Peyer's patch (tissue), 4 donors: ENCODE results near the gene SLC6A6.

Experiments used
- POLR2A ChIP-seq, 2 donors: fragments of 450-650 bp; IDR thresholded peaks; one replicate each; pipeline ENCODE4 v1.5.1; 2017; ENCODE audit warnings: antibody characterized with exemption in 2 of 2, mild to moderate bottlenecking in 2 of 2, moderate library complexity in 2 of 2
- TF ChIP-seq, protein P1 (sequence below), 6 experiments: fragments of 450-650 bp in 4 of 6; fragments of 200-600 bp in 2 of 6; sonication (generic) in 1 of 6; IDR thresholded peaks; one replicate each; pipeline ENCODE4 v1.5.1; 2017 to 2019; ENCODE audit warnings: antibody characterized with exemption in 6 of 6, mild to moderate bottlenecking in 3 of 6, moderate library complexity in 1 of 6

DNA sequence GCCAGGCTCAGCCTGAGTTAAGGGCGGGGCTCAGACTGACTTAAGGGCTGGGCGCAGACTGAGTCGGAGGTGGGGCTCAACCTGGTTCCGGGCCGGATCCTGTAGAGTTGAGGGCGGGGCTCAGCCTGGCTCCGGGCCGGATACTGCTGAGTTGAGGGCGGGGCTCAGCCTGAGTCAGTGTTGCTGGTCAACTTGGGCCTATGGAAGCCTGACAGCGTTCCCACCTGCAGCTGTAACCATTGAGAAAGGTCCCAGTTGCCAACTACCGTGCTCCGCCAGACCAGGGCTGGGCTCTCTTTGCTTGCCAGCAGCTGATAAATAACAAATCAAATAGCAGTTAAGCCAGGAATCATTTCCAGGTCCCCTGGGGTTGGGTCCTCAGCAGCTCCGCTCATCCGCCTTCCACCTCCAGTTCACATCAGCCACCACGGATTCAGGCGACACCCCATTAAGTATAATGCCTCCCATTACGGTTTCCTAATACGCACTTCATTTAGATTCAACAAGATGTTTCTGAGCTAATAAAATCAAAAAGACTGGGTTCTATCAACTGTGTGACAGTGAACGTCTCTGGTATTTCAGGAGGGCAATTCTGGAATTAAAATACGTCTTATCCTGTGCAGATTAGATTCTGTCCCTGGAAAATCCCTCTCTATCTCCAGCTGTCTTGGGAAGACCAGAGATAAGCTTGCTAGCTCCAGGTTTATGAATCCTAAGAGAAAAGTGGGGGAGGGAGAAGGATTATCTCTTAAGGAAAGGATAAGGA is 130.5 kb downstream of the SLC6A6 start:
- TF ChIP-seq, protein P1, sequence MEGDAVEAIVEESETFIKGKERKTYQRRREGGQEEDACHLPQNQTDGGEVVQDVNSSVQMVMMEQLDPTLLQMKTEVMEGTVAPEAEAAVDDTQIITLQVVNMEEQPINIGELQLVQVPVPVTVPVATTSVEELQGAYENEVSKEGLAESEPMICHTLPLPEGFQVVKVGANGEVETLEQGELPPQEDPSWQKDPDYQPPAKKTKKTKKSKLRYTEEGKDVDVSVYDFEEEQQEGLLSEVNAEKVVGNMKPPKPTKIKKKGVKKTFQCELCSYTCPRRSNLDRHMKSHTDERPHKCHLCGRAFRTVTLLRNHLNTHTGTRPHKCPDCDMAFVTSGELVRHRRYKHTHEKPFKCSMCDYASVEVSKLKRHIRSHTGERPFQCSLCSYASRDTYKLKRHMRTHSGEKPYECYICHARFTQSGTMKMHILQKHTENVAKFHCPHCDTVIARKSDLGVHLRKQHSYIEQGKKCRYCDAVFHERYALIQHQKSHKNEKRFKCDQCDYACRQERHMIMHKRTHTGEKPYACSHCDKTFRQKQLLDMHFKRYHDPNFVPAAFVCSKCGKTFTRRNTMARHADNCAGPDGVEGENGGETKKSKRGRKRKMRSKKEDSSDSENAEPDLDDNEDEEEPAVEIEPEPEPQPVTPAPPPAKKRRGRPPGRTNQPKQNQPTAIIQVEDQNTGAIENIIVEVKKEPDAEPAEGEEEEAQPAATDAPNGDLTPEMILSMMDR (IDR thresholded peaks at IDR 0.05) = no peak
- no peak for TF ChIP-seq POLR2A (IDR thresholded peaks at IDR 0.05)
